Measurements from ENCODE around the gene HIVEP3.

Gene HIVEP3

GRCh38 chr1:41708332-41708731 is 210.4 kb downstream of the HIVEP3 start:
- no peaks in the 10 kb centered on the region for H3K27me3 ChIP-seq (replicated peaks; ENCODE audit: insufficient read depth, low read length)
- TF ChIP-seq, protein P1, sequence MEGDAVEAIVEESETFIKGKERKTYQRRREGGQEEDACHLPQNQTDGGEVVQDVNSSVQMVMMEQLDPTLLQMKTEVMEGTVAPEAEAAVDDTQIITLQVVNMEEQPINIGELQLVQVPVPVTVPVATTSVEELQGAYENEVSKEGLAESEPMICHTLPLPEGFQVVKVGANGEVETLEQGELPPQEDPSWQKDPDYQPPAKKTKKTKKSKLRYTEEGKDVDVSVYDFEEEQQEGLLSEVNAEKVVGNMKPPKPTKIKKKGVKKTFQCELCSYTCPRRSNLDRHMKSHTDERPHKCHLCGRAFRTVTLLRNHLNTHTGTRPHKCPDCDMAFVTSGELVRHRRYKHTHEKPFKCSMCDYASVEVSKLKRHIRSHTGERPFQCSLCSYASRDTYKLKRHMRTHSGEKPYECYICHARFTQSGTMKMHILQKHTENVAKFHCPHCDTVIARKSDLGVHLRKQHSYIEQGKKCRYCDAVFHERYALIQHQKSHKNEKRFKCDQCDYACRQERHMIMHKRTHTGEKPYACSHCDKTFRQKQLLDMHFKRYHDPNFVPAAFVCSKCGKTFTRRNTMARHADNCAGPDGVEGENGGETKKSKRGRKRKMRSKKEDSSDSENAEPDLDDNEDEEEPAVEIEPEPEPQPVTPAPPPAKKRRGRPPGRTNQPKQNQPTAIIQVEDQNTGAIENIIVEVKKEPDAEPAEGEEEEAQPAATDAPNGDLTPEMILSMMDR (IDR thresholded peaks at IDR 0.05; ENCODE audit: low read length), result no peak
- H3F3A ChIP-seq (ENCODE audit: insufficient read depth, low read length), result no peaks in the 10 kb centered on the region
- no peak overlapping the region for H3K27ac ChIP-seq (ENCODE audit: low read length)
- no peaks in the 10 kb centered on the region for H3K79me2 ChIP-seq (ENCODE audit: low read length)
- no peak overlapping the region for H2AFZ ChIP-seq (ENCODE audit: low read length)
- no peaks in the 10 kb centered on the region for H4K20me1 ChIP-seq (ENCODE audit: insufficient read depth, low read length)
- H3K4me1 ChIP-seq (ENCODE audit: low read length), result no peaks in the 10 kb centered on the region
- no peak overlapping the region for H3K4me2 ChIP-seq (ENCODE audit: low read depth, low read length)
- H3K9me3 ChIP-seq (replicated peaks; ENCODE audit: insufficient read depth, low read length), result no peaks in the 10 kb centered on the region
- H3K9me2 ChIP-seq (replicated peaks; ENCODE audit: insufficient read depth, low read length), result no peaks in the 10 kb centered on the region
- no peaks in the 10 kb centered on the region for H3K36me3 ChIP-seq (replicated peaks; ENCODE audit: insufficient read depth, low read length)
- no peak overlapping the region for H3K4me3 ChIP-seq (ENCODE audit: low read length)
- no peak for DNase-seq
- H3K9ac ChIP-seq (ENCODE audit: low read length), result no peak overlapping the region

DNA sequence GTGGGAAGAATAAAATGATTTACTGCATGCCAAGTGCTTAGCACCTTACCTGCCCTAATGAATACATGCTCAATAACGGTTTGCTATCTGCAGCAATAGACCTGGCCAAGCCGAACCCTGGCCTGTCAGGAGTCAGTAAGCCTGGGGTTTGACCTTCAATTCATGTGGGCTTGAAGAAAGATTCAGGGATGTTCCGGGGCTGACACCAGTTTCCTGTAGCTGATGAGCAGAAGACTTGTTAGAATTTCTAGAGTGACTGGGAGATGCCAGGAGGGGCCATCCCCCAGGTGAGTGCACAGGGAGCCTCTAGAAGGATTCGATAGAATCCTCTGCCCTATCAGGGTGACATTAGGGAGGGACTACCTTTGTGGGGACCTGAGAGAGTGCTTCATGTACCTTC is 210.9 kb downstream of the HIVEP3 start:
- Histone ChIP-seq H2AFZ (ENCODE audit: low read length) (no peak overlapping the region), H3K9me2 (replicated peaks; ENCODE audit: insufficient read depth, low read length) (no peaks in the 10 kb centered on the region), H3K9me3 (replicated peaks; ENCODE audit: insufficient read depth, low read length) (no peaks in the 10 kb centered on the region), H3K4me3 (ENCODE audit: low read length) (no peak overlapping the region), H3K27me3 (replicated peaks; ENCODE audit: insufficient read depth, low read length) (no peaks in the 10 kb centered on the region), H3K4me2 (ENCODE audit: low read depth, low read length) (no peak overlapping the region), H4K20me1 (ENCODE audit: insufficient read depth, low read length) (no peaks in the 10 kb centered on the region), H3K4me1 (ENCODE audit: low read length) (no peaks in the 10 kb centered on the region), H3K27ac (ENCODE audit: low read length) (no peak overlapping the region), H3F3A (ENCODE audit: insufficient read depth, low read length) (no peaks in the 10 kb centered on the region), H3K9ac (ENCODE audit: low read length) (no peak overlapping the region), H3K79me2 (ENCODE audit: low read length) (no peaks in the 10 kb centered on the region), H3K36me3 (replicated peaks; ENCODE audit: insufficient read depth, low read length) (no peaks in the 10 kb centered on the region)
- DNase-seq, result no peak
- TF ChIP-seq EZH2phosphoT487 (IDR thresholded peaks at IDR 0.05; ENCODE audit: low read length) (no peak), EZH2 (optimal IDR thresholded peaks at IDR 0.05; ENCODE audit: low read depth, low read length) (no peak)
- TF ChIP-seq, protein P1 (IDR thresholded peaks at IDR 0.05; ENCODE audit: low read length), result no peak

DNA sequence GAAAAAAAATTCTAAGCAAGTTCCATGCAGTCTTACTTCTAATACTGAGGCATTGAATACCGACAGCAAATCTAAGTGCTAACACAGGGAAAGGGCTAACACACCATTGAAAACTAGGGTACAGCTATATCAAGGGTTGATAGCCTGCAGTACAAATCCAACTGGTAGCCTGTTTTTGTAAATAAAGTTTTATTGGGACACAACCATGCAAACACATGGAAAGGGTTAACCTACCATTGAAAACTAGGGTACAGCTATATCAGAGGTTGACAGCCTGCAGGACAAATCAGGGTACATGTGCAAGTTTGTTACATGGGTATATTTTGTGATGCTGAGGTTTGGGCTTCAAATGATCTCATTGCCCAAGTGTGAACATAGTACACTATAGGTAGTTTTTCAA is 212.9 kb downstream of the HIVEP3 start:
- H3K27ac ChIP-seq (ENCODE audit: low read length), result no peak overlapping the region
- no peak for DNase-seq
- peaks cover 13% of the 10 kb centered on the region for H3K4me1 ChIP-seq (ENCODE audit: low read length)
- H3K9me2 ChIP-seq (replicated peaks; ENCODE audit: insufficient read depth, low read length), result no peaks in the 10 kb centered on the region
- H4K20me1 ChIP-seq (ENCODE audit: insufficient read depth, low read length), result no peaks in the 10 kb centered on the region
- no peaks in the 10 kb centered on the region for H3K36me3 ChIP-seq (replicated peaks; ENCODE audit: insufficient read depth, low read length)
- no peaks in the 10 kb centered on the region for H3K27me3 ChIP-seq (replicated peaks; ENCODE audit: insufficient read depth, low read length)
- TF ChIP-seq EZH2 (optimal IDR thresholded peaks at IDR 0.05; ENCODE audit: low read depth, low read length), result no peak
- TF ChIP-seq, protein P1 (IDR thresholded peaks at IDR 0.05; ENCODE audit: low read length), result no peak
- no peak overlapping the region for H2AFZ ChIP-seq (ENCODE audit: low read length)
- H3F3A ChIP-seq (ENCODE audit: insufficient read depth, low read length), result peaks cover 10% of the 10 kb centered on the region
- no peak overlapping the region for H3K4me2 ChIP-seq (ENCODE audit: low read depth, low read length)
- no peaks in the 10 kb centered on the region for H3K9me3 ChIP-seq (replicated peaks; ENCODE audit: insufficient read depth, low read length)
- no peak overlapping the region for H3K9ac ChIP-seq (ENCODE audit: low read length)
- H3K79me2 ChIP-seq (ENCODE audit: low read length), result no peaks in the 10 kb centered on the region
- no peak overlapping the region for H3K4me3 ChIP-seq (ENCODE audit: low read length)

DNA sequence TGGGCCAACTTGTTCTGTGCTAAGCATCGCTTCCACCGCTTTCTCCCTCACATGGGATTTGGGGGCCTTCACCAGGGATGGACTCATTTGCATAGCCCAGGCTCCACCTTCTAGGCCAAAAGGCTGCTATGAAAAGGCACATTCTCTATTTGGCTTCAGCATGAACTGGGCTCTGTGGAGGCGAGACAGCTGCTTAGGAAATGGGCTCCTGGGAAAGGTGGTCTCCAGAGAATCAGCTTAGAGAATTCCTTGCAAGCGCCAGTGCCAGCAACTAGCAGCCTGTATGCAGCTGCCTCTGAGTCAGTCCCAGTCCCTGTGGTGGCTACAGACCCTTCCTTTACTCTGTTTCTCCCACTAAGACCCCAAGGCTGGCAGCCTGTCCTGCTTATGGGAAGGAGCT is 214.5 kb downstream of the HIVEP3 start:
- Histone ChIP-seq H3K79me2 (ENCODE audit: low read length) (no peaks in the 10 kb centered on the region), H3K36me3 (replicated peaks; ENCODE audit: insufficient read depth, low read length) (no peaks in the 10 kb centered on the region), H3K4me1 (ENCODE audit: low read length) (peaks cover 29% of the 10 kb centered on the region), H3K9ac (ENCODE audit: low read length) (no peak overlapping the region), H3K9me2 (replicated peaks; ENCODE audit: insufficient read depth, low read length) (no peaks in the 10 kb centered on the region), H4K20me1 (ENCODE audit: insufficient read depth, low read length) (no peaks in the 10 kb centered on the region), H3K27me3 (replicated peaks; ENCODE audit: insufficient read depth, low read length) (no peaks in the 10 kb centered on the region), H3F3A (ENCODE audit: insufficient read depth, low read length) (peaks cover 25% of the 10 kb centered on the region), H3K4me2 (ENCODE audit: low read depth, low read length) (no peak overlapping the region), H3K4me3 (ENCODE audit: low read length) (no peak overlapping the region), H2AFZ (ENCODE audit: low read length) (no peak overlapping the region), H3K9me3 (replicated peaks; ENCODE audit: insufficient read depth, low read length) (no peaks in the 10 kb centered on the region), H3K27ac (ENCODE audit: low read length) (no peak overlapping the region)
- TF ChIP-seq EZH2phosphoT487 (IDR thresholded peaks at IDR 0.05; ENCODE audit: low read length) (no peak), EZH2 (optimal IDR thresholded peaks at IDR 0.05; ENCODE audit: low read depth, low read length) (no peak)
- TF ChIP-seq, protein P1 (IDR thresholded peaks at IDR 0.05; ENCODE audit: low read length), result no peak
- DNase-seq, result no peak
